Panc1 (cell line): ENCODE measurements around the gene PGAM5. TPM values are rescaled to one million over a fixed set of nuclear protein-coding genes. Genes with fewer than 3 reads are reported as not detected.

Experiments used
- ATAC-seq: fragments of 200-7000 bp; cut with Tn5 transposase; 2 replicates; pipeline ENCODE4 v1.9.1; 2020; ENCODE audit warnings: mild to moderate bottlenecking, moderate library complexity
- BruUV-seq: library from RNA; stranded (reverse); fragments of 400-500 nt; replicated peaks from 2 replicates; lab custom pipeline; 2021; lab: Mats Ljungman, UMichigan
- CTCF ChIA-PET: fragments of 300-600 bp; sonication (Branson Sonifier 250); formaldehyde crosslinking; loops from one replicate; lab custom pipeline; 2022; ENCODE audit warnings: antibody characterized with exemption; lab: Charles Lee
- POLR2A ChIA-PET: fragments of 300-600 bp; sonication (Branson Sonifier 250); formaldehyde crosslinking; loops from one replicate; lab custom pipeline; 2022; ENCODE audit warnings: antibody characterized with exemption; lab: Charles Lee
- DNase-seq: peaks from one replicate; pipeline ENCODE4 v3.0.0-alpha.2; 2010; ENCODE audit warnings: low read depth, low spot score
- H3K27ac ChIP-seq: 2 replicates; pipeline ENCODE4 v1.5.1; 2011; ENCODE audit warnings: mild to moderate bottlenecking, low read length, inconsistent platforms
- H3K27me3 ChIP-seq: fragments of 200-500 bp; sonication (Bioruptor generic); 2 replicates; pipeline ENCODE4 v1.6.0; 2014; ENCODE audit warnings: low read length, inconsistent platforms; ENCODE audit not compliant: control insufficient read depth, insufficient read depth
- H3K36me3 ChIP-seq: fragments of 200-500 bp; sonication (Bioruptor generic); 2 replicates; pipeline ENCODE4 v1.5.1; 2014; ENCODE audit warnings: inconsistent platforms, mild to moderate bottlenecking, low read length, moderate library complexity; ENCODE audit not compliant: control insufficient read depth, insufficient read depth
- H3K4me1 ChIP-seq: 2 replicates; pipeline ENCODE4 v1.5.1; 2011; ENCODE audit warnings: inconsistent platforms, mild to moderate bottlenecking, low read length, moderate library complexity; ENCODE audit not compliant: control insufficient read depth, insufficient read depth
- H3K4me3 ChIP-seq, 2 experiments: 2 replicates each; pipeline ENCODE4 v1.5.1; 2011 to 2012; ENCODE audit warnings: low read depth in 2 of 2, low read length in 2 of 2, mild to moderate bottlenecking in 2 of 2, inconsistent platforms in 1 of 2, moderate library complexity in 1 of 2
- H3K9me3 ChIP-seq: fragments of 200-500 bp; sonication (Bioruptor generic); 2 replicates; pipeline ENCODE4 v1.5.1; 2014; ENCODE audit warnings: low read depth, mild to moderate bottlenecking, inconsistent platforms, low read length, moderate library complexity; ENCODE audit not compliant: control insufficient read depth, insufficient read depth
- CTCF ChIP-seq: fragments of 450-650 bp; IDR thresholded peaks from 2 replicates; pipeline ENCODE4 v1.5.1; 2017; ENCODE audit warnings: mild to moderate bottlenecking
- POLR2AphosphoS5 ChIP-seq: IDR thresholded peaks from 2 replicates; pipeline ENCODE4 v1.6.1; 2012; ENCODE audit warnings: mild to moderate bottlenecking, low read depth, low read length, moderate library complexity
- SIN3A ChIP-seq: IDR thresholded peaks from 2 replicates; pipeline ENCODE4 v1.6.1; 2012; ENCODE audit warnings: low read depth, mild to moderate bottlenecking, low read length, moderate library complexity, borderline replicate concordance; ENCODE audit not compliant: insufficient read depth
- TCF7L2 ChIP-seq: IDR thresholded peaks from 2 replicates; pipeline ENCODE4 v1.6.1; 2011; ENCODE audit warnings: mild to moderate bottlenecking, low read depth, low read length, inconsistent platforms
- in situ Hi-C: cut with HindIII; loops from 2 replicates; pipeline ENCODE4 v1.10.0; 2016; ENCODE audit warnings: low sequenced_read_pairs, low pct_unique_long_range_greater_than_20kb
- intact Hi-C: fragments of 100-400 bp; cut with micrococcal nuclease; formaldehyde crosslinking; loops from one replicate; pipeline ENCODE4 v1.10.0; 2022; ENCODE audit not compliant: unreplicated experiment
- total RNA-seq: library from RNA; stranded (reverse); gene quantifications from one replicate; pipeline ENCODE4 v1.2.1, GENCODE V29; 2021; ENCODE audit not compliant: unreplicated experiment
- TF ChIP-seq, protein P1 (sequence below), 2 experiments: IDR thresholded peaks; 2 replicates each; pipeline ENCODE4 v1.6.1; 2011 to 2012; ENCODE audit warnings: low read depth in 2 of 2, control low read depth in 1 of 2, low read length in 1 of 2, mild to moderate bottlenecking in 1 of 2, moderate library complexity in 1 of 2; ENCODE audit not compliant: insufficient read depth in 1 of 2

PGAM5 gene
- total RNA-seq, 1 experiment from 2014 or later, result 116 TPM

DNA sequence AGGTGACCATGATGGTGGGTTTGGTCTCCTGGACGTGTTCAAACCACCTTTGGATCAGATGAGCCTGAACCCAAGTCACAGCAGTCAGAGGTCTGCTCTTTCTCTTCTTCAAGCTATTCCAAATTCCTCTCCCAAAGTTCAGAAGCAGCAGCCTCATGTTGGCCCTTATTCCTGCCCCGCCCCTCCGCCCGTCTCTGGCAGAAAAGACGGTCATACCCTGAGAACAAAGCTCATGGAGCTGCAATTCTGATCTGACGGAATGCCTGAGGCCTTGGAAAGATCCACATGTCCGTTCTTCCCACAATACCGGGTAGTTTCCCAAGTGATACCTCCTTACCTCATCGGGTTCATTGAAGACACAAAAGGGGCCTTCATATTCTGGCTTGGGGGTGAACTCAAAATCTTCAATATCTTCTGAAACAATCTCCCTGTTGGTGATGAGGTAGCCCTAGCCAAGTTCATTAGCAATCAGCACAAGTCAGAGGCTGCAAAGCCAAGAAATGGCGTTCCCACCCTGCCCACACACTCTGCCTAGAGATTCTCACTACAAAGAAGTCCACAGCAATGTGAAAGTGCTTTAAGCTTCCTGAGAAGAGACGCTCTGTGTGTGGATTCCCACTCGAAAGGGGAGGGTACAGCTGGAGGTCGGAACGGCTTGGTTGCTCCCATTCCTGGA lies 34.7 kb upstream of the PGAM5 start:
- in situ Hi-C loops (no loop called here), intact Hi-C loops (no loop called here)
- no peaks in the 10 kb centered on the region for H3K4me1 ChIP-seq
- ATAC-seq, result no peak
- no peak for DNase-seq
- H3K4me3 ChIP-seq, result no peak overlapping the region
- H3K9me3 ChIP-seq, result no peaks in the 10 kb centered on the region
- H3K27me3 ChIP-seq, result no peaks in the 10 kb centered on the region
- CTCF ChIA-PET, result no interaction called here
- BruUV-seq, result no TSS peak
- no peak overlapping the region for H3K27ac ChIP-seq
- POLR2A ChIA-PET, result no interaction called here
- H3K36me3 ChIP-seq, result peaks cover 4% of the 10 kb centered on the region; the same call in 1 of the 2 replicates
- TF ChIP-seq, protein P1, sequence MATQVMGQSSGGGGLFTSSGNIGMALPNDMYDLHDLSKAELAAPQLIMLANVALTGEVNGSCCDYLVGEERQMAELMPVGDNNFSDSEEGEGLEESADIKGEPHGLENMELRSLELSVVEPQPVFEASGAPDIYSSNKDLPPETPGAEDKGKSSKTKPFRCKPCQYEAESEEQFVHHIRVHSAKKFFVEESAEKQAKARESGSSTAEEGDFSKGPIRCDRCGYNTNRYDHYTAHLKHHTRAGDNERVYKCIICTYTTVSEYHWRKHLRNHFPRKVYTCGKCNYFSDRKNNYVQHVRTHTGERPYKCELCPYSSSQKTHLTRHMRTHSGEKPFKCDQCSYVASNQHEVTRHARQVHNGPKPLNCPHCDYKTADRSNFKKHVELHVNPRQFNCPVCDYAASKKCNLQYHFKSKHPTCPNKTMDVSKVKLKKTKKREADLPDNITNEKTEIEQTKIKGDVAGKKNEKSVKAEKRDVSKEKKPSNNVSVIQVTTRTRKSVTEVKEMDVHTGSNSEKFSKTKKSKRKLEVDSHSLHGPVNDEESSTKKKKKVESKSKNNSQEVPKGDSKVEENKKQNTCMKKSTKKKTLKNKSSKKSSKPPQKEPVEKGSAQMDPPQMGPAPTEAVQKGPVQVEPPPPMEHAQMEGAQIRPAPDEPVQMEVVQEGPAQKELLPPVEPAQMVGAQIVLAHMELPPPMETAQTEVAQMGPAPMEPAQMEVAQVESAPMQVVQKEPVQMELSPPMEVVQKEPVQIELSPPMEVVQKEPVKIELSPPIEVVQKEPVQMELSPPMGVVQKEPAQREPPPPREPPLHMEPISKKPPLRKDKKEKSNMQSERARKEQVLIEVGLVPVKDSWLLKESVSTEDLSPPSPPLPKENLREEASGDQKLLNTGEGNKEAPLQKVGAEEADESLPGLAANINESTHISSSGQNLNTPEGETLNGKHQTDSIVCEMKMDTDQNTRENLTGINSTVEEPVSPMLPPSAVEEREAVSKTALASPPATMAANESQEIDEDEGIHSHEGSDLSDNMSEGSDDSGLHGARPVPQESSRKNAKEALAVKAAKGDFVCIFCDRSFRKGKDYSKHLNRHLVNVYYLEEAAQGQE (IDR thresholded peaks at IDR 0.05; ENCODE audit: insufficient read depth in 1 of 2, low read depth in 2 of 2, low read length in 1 of 2), result no peak
- TF ChIP-seq CTCF (no peak), POLR2AphosphoS5 (no peak), TCF7L2 (no peak), SIN3A (no peak)

DNA sequence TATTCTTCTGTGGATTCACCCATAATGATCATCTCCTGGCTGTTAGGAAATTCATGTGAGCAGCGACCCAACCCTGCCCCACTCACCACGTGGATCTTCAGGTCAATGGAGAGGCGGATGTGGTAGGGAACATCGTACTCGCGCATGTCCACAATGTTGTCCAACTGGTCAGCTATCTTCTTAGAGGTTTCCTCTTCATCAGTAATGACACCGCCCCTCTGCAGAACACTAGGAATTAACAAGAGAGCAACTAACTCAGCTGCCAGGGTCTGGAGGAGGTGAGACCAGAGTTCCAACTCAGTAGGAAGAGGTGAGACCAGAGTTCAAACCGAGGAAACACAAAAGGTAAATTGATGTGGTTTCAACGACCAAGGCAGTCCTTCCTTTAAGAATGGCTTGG lies 33.1 kb upstream of the PGAM5 start:
- no peaks in the 10 kb centered on the region for H3K27me3 ChIP-seq
- no peak for ATAC-seq
- no peak for DNase-seq
- BruUV-seq, result no TSS peak
- no peaks in the 10 kb centered on the region for H3K9me3 ChIP-seq
- H3K4me1 ChIP-seq, result no peaks in the 10 kb centered on the region
- in situ Hi-C loops (no loop called here), intact Hi-C loops (no loop called here)
- TF ChIP-seq SIN3A (no peak), CTCF (no peak)
- TF ChIP-seq, protein P1 (IDR thresholded peaks at IDR 0.05; ENCODE audit: insufficient read depth in 1 of 2, low read depth in 2 of 2, low read length in 1 of 2), result no peak
- no peak overlapping the region for H3K4me3 ChIP-seq
- ChIA-PET POLR2A (no interaction called here), CTCF (no interaction called here)
- peaks cover 2% of the 10 kb centered on the region; the same call in 1 of the 2 replicates for H3K36me3 ChIP-seq
- no peak overlapping the region for H3K27ac ChIP-seq
